Measurements from ENCODE around the gene SALL1.

SALL1 gene

GRCh38 chr16:51150888-51151320, at the start of gene SALL1:
SALL1 (minus strand) TSS chr16:51151270; CDS start chr16:51151241, 29 bp downstream.
- no peak for DNase-seq

- DNase-seq, result no peak
Observed at GRCh38 chr16:51200793-51201192, 49.7 kb upstream of the SALL1 start.

- no peak for DNase-seq
Observed at GRCh38 chr16:51197953-51198748, 47.1 kb upstream of the SALL1 start.

- no peak for DNase-seq
Observed at GRCh38 chr16:51193879-51194278, 42.8 kb upstream of the SALL1 start.

GRCh38 chr16:51184702-51185433, 33.8 kb upstream of the SALL1 start:
- DNase-seq, result no peak

- no peak for DNase-seq
Observed at GRCh38 chr16:51181503-51181811, 30.4 kb upstream of the SALL1 start.

- DNase-seq, result no peak
Observed at GRCh38 chr16:51180719-51181502, 29.8 kb upstream of the SALL1 start.

GRCh38 chr16:51175081-51175480, 24.0 kb upstream of the SALL1 start:
- DNase-seq, result no peak

- DNase-seq, result no peak
Observed at GRCh38 chr16:51172368-51172767, 21.3 kb upstream of the SALL1 start.

GRCh38 chr16:51168755-51169154, 17.7 kb upstream of the SALL1 start:
- DNase-seq, result no peak

- DNase-seq, result no peak
Observed at GRCh38 chr16:51167170-51167895, 16.3 kb upstream of the SALL1 start.

GRCh38 chr16:51166541-51166940, 15.5 kb upstream of the SALL1 start:
- DNase-seq, result no peak

- DNase-seq, result no peak
Observed at GRCh38 chr16:51166091-51166490, 15.0 kb upstream of the SALL1 start.

GRCh38 chr16:51165043-51165442, 14.0 kb upstream of the SALL1 start:
- DNase-seq, result no peak

- no peak for DNase-seq
Observed at GRCh38 chr16:51164574-51164973, 13.5 kb upstream of the SALL1 start.

- no peak for DNase-seq
Observed at GRCh38 chr16:51163894-51164566, 13.0 kb upstream of the SALL1 start.

- DNase-seq, result no peak
Observed at GRCh38 chr16:51163366-51163765, 12.3 kb upstream of the SALL1 start.

GRCh38 chr16:51161440-51162195, 10.5 kb upstream of the SALL1 start:
- no peak for DNase-seq

GRCh38 chr16:51159865-51160264, 8.8 kb upstream of the SALL1 start:
- no peak for DNase-seq

- no peak for DNase-seq
Observed at GRCh38 chr16:51159296-51159695, 8.2 kb upstream of the SALL1 start.

GRCh38 chr16:51157698-51158097, 6.6 kb upstream of the SALL1 start:
- DNase-seq, result no peak

- no peak for DNase-seq
Observed at GRCh38 chr16:51156807-51157200, 5.7 kb upstream of the SALL1 start.

Measured in suppressor macrophage treated with lipopolysaccharide for 1 hour (primary cell).